ENCODE data around the gene PPM1G. TPM values are rescaled to one million over a fixed set of nuclear protein-coding genes. Genes with fewer than 3 reads are reported as not detected.

Gene PPM1G
- total RNA-seq, 4 donors from 2014 or later: 40.2 to 50.3 (median 48.1) TPM

DNA sequence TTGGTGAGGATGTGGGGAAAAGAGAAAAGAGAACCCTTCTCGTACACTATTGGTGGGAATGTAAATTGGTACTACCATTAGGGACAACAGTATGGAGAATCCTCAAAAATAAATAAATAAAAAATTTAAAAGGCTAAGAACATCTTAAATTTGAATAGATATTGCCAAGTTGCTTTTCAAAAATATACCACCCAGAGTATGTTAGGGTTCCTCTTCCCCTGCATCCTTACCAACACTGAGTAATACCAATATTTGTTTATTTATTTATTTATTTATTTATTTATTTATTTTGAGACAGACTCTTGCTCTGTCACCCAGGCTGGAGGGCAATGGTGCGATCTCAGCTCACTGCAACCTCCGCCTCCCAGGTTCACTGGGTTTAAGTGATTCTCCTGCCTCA, 13.6 kb upstream of the PPM1G start:
- 95 to 97% methylated on average over 3 of the region's 3 CpGs for WGBS, 2 donors
- H3K4me3 ChIP-seq (ENCODE audit: low read depth, poor library complexity, severe bottlenecking): no peak overlapping the region
- intact Hi-C loops (cut with DNase I; ENCODE audit: low total_unique reads): no loop called here
- TF ChIP-seq, protein P1, sequence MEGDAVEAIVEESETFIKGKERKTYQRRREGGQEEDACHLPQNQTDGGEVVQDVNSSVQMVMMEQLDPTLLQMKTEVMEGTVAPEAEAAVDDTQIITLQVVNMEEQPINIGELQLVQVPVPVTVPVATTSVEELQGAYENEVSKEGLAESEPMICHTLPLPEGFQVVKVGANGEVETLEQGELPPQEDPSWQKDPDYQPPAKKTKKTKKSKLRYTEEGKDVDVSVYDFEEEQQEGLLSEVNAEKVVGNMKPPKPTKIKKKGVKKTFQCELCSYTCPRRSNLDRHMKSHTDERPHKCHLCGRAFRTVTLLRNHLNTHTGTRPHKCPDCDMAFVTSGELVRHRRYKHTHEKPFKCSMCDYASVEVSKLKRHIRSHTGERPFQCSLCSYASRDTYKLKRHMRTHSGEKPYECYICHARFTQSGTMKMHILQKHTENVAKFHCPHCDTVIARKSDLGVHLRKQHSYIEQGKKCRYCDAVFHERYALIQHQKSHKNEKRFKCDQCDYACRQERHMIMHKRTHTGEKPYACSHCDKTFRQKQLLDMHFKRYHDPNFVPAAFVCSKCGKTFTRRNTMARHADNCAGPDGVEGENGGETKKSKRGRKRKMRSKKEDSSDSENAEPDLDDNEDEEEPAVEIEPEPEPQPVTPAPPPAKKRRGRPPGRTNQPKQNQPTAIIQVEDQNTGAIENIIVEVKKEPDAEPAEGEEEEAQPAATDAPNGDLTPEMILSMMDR (IDR thresholded peaks at IDR 0.05): no peak
- DNase-seq (ENCODE audit: low spot score in 2 of 2): no peak

DNA sequence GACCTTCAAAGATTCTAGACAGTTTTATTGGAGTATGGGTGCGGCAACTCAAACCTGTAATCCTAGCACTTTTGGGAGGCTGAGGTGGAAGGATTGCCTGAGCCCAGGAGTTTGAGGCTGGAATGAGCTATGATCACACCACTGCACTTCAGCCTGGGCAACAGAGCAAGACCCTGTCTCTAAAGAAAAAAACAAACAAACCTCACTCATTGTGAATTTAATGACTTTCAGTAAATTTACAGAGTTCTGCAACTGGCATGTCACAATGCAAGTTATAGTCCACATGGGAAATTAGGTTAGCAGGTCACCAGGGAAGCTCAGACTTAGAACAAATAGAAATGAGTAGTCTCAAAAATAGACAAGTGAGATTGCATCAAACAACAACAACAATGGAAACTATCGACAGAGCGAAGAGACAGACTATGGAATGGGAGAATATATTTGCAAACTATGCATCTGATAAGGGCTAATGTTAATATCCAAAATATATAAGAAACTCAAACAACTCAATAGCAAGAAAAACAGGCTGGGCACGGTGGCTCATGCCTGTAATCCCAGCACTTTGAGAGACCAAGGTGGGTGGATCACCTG, 12.4 kb upstream of the PPM1G start:
- intact Hi-C loops (cut with DNase I; ENCODE audit: low total_unique reads): no loop called here
- no peak for TF ChIP-seq POLR2A (IDR thresholded peaks at IDR 0.05)
- TF ChIP-seq, protein P1 (IDR thresholded peaks at IDR 0.05): no peak
- DNase-seq (ENCODE audit: low spot score in 2 of 2): no peak
- H3K4me3 ChIP-seq (ENCODE audit: low read depth, poor library complexity, severe bottlenecking): no peak overlapping the region
- 86 to 89% methylated on average over 4 of the region's 4 CpGs for WGBS, 2 donors

- no peak overlapping the region for H3K4me3 ChIP-seq (ENCODE audit: low read depth, poor library complexity, severe bottlenecking)
- DNase-seq (ENCODE audit: low spot score in 2 of 2): no peak
- TF ChIP-seq POLR2A (IDR thresholded peaks at IDR 0.05): no peak
- TF ChIP-seq, protein P1 (IDR thresholded peaks at IDR 0.05): no peak
- intact Hi-C loops (cut with DNase I; ENCODE audit: low total_unique reads): no loop called here
Measured at GRCh38 chr2:27420996-27421395, 11.6 kb upstream of the PPM1G start.

- intact Hi-C loops (cut with DNase I; ENCODE audit: low total_unique reads): no loop called here
Measured at GRCh38 chr2:27416151-27416550, 6.8 kb upstream of the PPM1G start.

DNA sequence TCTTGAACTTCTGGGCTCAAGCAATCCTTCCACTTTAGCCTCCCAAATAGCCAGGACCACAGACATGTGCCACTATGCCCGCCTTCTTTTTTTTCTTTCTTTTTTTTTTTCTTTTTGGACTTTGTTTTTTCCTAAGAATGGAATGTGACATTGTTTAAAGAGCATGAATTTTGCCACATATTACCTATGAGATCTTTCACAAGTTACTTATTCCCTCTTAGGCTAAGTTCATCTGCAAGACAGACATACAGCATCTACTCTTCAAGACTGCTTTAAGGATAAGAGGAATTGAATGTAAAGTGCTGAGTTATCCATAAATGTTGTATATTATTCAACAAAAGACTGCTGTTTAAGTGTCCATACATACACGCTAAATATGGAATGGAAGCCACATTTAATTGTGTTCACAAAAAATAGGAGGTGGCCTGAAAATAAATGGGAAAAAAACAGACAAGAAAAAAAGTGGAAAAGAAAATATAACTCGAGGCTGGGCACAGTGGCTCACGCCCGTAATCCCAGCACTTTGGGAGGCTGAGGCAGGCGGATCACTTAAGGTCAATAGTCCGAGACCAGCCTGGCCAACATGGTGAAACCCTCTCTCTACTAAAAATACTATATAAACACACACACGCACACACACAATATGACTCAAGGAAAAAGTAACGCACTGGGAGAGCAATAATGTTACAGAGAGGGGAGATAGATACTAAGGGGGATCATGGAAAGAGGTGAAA, 3.2 kb upstream of the PPM1G start:
- WGBS, 2 donors: 86 to 88% methylated on average over 9 of the region's 9 CpGs
- no peak overlapping the region for H3K4me3 ChIP-seq (ENCODE audit: low read depth, poor library complexity, severe bottlenecking)
- TF ChIP-seq POLR2A (IDR thresholded peaks at IDR 0.05): no peak
- TF ChIP-seq, protein P1 (IDR thresholded peaks at IDR 0.05): no peak
- DNase-seq (ENCODE audit: low spot score in 2 of 2): no peak
- intact Hi-C loops (cut with DNase I; ENCODE audit: low total_unique reads): no loop called here

More at GRCh38 chr2:27416151-27416550, 6.8 kb upstream of the PPM1G start:
- H3K4me3 ChIP-seq (ENCODE audit: low read depth, poor library complexity, severe bottlenecking): no peak overlapping the region
- DNase-seq (ENCODE audit: low spot score in 2 of 2): no peak
- TF ChIP-seq, protein P1 (IDR thresholded peaks at IDR 0.05): no peak
- TF ChIP-seq POLR2A (IDR thresholded peaks at IDR 0.05): no peak
- WGBS, 2 donors: 94 to 97% methylated on average over 6 of the region's 6 CpGs
